ENCODE data around the gene SCAPER.
A peak's percentile ranks its signal among the peaks of the same experiment; 100 is the strongest.

SCAPER gene

GRCh38 chr15:76815421-76815820, 89.7 kb downstream of the SCAPER start:
- Histone ChIP-seq H3K4me1 (ENCODE audit: control insufficient read depth, insufficient read depth, low read length) (no peaks in the 10 kb centered on the region), H3K4me3 (ENCODE audit: low read depth, low read length) (no peak overlapping the region), H3K9me3 (ENCODE audit: control insufficient read depth, insufficient read depth, low read length) (no peaks in the 10 kb centered on the region; the same call in 1 of the 2 replicates), H3K36me3 (ENCODE audit: control insufficient read depth, insufficient read depth, low read length) (no peaks in the 10 kb centered on the region), H3K9ac (ENCODE audit: low read depth, low read length) (no peak overlapping the region), H3K27me3 (ENCODE audit: control insufficient read depth, insufficient read depth, low read length) (no peaks in the 10 kb centered on the region), H3K27ac (ENCODE audit: low read depth, low read length) (no peak overlapping the region)

GRCh38 chr15:76812381-76812780, 92.8 kb downstream of the SCAPER start:
- H3K4me1 ChIP-seq (ENCODE audit: control insufficient read depth, insufficient read depth, low read length): 0 out of 2 replicates have a peak, but pooled peaks cover 3% of the 10 kb centered on the region
- H3K4me3 ChIP-seq (ENCODE audit: low read depth, low read length): no peak overlapping the region
- no peaks in the 10 kb centered on the region for H3K27me3 ChIP-seq (ENCODE audit: control insufficient read depth, insufficient read depth, low read length)
- H3K36me3 ChIP-seq (ENCODE audit: control insufficient read depth, insufficient read depth, low read length): no peaks in the 10 kb centered on the region
- H3K27ac ChIP-seq (ENCODE audit: low read depth, low read length): no peak overlapping the region
- no peak overlapping the region for H3K9ac ChIP-seq (ENCODE audit: low read depth, low read length)
- H3K9me3 ChIP-seq (ENCODE audit: control insufficient read depth, insufficient read depth, low read length): no peaks in the 10 kb centered on the region

- no peak overlapping the region for H3K9ac ChIP-seq (ENCODE audit: low read depth, low read length)
- H3K4me1 ChIP-seq (ENCODE audit: control insufficient read depth, insufficient read depth, low read length): 0 out of 2 replicates have a peak, but pooled peaks cover 3% of the 10 kb centered on the region
- no peak overlapping the region for H3K27ac ChIP-seq (ENCODE audit: low read depth, low read length)
- no peaks in the 10 kb centered on the region for H3K9me3 ChIP-seq (ENCODE audit: control insufficient read depth, insufficient read depth, low read length)
- H3K4me3 ChIP-seq (ENCODE audit: low read depth, low read length): no peak overlapping the region
- no peaks in the 10 kb centered on the region for H3K36me3 ChIP-seq (ENCODE audit: control insufficient read depth, insufficient read depth, low read length)
- H3K27me3 ChIP-seq (ENCODE audit: control insufficient read depth, insufficient read depth, low read length): no peaks in the 10 kb centered on the region
Observed at GRCh38 chr15:76809412-76810103, 95.6 kb downstream of the SCAPER start.

- no peaks in the 10 kb centered on the region for H3K9me3 ChIP-seq (ENCODE audit: control insufficient read depth, insufficient read depth, low read length)
- no peak overlapping the region for H3K4me3 ChIP-seq (ENCODE audit: low read depth, low read length)
- peaks cover 20% of the 10 kb centered on the region for H3K4me1 ChIP-seq (ENCODE audit: control insufficient read depth, insufficient read depth, low read length)
- no peaks in the 10 kb centered on the region for H3K36me3 ChIP-seq (ENCODE audit: control insufficient read depth, insufficient read depth, low read length)
- no peaks in the 10 kb centered on the region for H3K27me3 ChIP-seq (ENCODE audit: control insufficient read depth, insufficient read depth, low read length)
- H3K9ac ChIP-seq (ENCODE audit: low read depth, low read length): no peak overlapping the region
- no peak overlapping the region for H3K27ac ChIP-seq (ENCODE audit: low read depth, low read length)
Observed at GRCh38 chr15:76803049-76803571, 102.0 kb downstream of the SCAPER start.

GRCh38 chr15:76802411-76802810, 102.7 kb downstream of the SCAPER start:
- no peaks in the 10 kb centered on the region for H3K36me3 ChIP-seq (ENCODE audit: control insufficient read depth, insufficient read depth, low read length)
- H3K27ac ChIP-seq (ENCODE audit: low read depth, low read length): no peak overlapping the region
- H3K9me3 ChIP-seq (ENCODE audit: control insufficient read depth, insufficient read depth, low read length): no peaks in the 10 kb centered on the region
- H3K4me1 ChIP-seq (ENCODE audit: control insufficient read depth, insufficient read depth, low read length): peaks cover 18% of the 10 kb centered on the region
- H3K4me3 ChIP-seq (ENCODE audit: low read depth, low read length): no peak overlapping the region
- H3K9ac ChIP-seq (ENCODE audit: low read depth, low read length): no peak overlapping the region
- H3K27me3 ChIP-seq (ENCODE audit: control insufficient read depth, insufficient read depth, low read length): no peaks in the 10 kb centered on the region

- peaks cover 21% of the 10 kb centered on the region for H3K4me1 ChIP-seq (ENCODE audit: control insufficient read depth, insufficient read depth, low read length)
- H3K9me3 ChIP-seq (ENCODE audit: control insufficient read depth, insufficient read depth, low read length): no peaks in the 10 kb centered on the region
- no peaks in the 10 kb centered on the region for H3K36me3 ChIP-seq (ENCODE audit: control insufficient read depth, insufficient read depth, low read length)
- H3K9ac ChIP-seq (ENCODE audit: low read depth, low read length): no peak overlapping the region
- H3K27me3 ChIP-seq (ENCODE audit: control insufficient read depth, insufficient read depth, low read length): no peaks in the 10 kb centered on the region
- no peak overlapping the region for H3K27ac ChIP-seq (ENCODE audit: low read depth, low read length)
- no peak overlapping the region for H3K4me3 ChIP-seq (ENCODE audit: low read depth, low read length)
Observed at GRCh38 chr15:76799760-76800159, 105.4 kb downstream of the SCAPER start.

- Histone ChIP-seq H3K4me1 (ENCODE audit: control insufficient read depth, insufficient read depth, low read length) (peaks cover 26% of the 10 kb centered on the region), H3K27ac (ENCODE audit: low read depth, low read length) (no peak overlapping the region), H3K27me3 (ENCODE audit: control insufficient read depth, insufficient read depth, low read length) (no peaks in the 10 kb centered on the region), H3K4me3 (ENCODE audit: low read depth, low read length) (no peak overlapping the region), H3K36me3 (ENCODE audit: control insufficient read depth, insufficient read depth, low read length) (no peaks in the 10 kb centered on the region), H3K9me3 (ENCODE audit: control insufficient read depth, insufficient read depth, low read length) (no peaks in the 10 kb centered on the region), H3K9ac (ENCODE audit: low read depth, low read length) (no peak overlapping the region)
Observed at GRCh38 chr15:76795217-76795616, 109.9 kb downstream of the SCAPER start.

GRCh38 chr15:76793162-76793561, 112.0 kb downstream of the SCAPER start:
- Histone ChIP-seq H3K9ac (ENCODE audit: low read depth, low read length) (no peak overlapping the region), H3K9me3 (ENCODE audit: control insufficient read depth, insufficient read depth, low read length) (no peaks in the 10 kb centered on the region), H3K27me3 (ENCODE audit: control insufficient read depth, insufficient read depth, low read length) (no peaks in the 10 kb centered on the region), H3K4me3 (ENCODE audit: low read depth, low read length) (no peak overlapping the region), H3K27ac (ENCODE audit: low read depth, low read length) (peak overlapping the region; percentile 31), H3K36me3 (ENCODE audit: control insufficient read depth, insufficient read depth, low read length) (no peaks in the 10 kb centered on the region), H3K4me1 (ENCODE audit: control insufficient read depth, insufficient read depth, low read length) (peaks cover 26% of the 10 kb centered on the region)

GRCh38 chr15:76791511-76791910, 113.6 kb downstream of the SCAPER start:
- H3K9ac ChIP-seq (ENCODE audit: low read depth, low read length): no peak overlapping the region

GRCh38 chr15:76787273-76787672, 117.9 kb downstream of the SCAPER start:
- no peak overlapping the region for H3K4me3 ChIP-seq (ENCODE audit: low read depth, low read length)
- H3K9ac ChIP-seq (ENCODE audit: low read depth, low read length): no peak overlapping the region
- H3K27ac ChIP-seq (ENCODE audit: low read depth, low read length): no peak overlapping the region
- H3K9me3 ChIP-seq (ENCODE audit: control insufficient read depth, insufficient read depth, low read length): no peaks in the 10 kb centered on the region
- H3K27me3 ChIP-seq (ENCODE audit: control insufficient read depth, insufficient read depth, low read length): no peaks in the 10 kb centered on the region
- H3K36me3 ChIP-seq (ENCODE audit: control insufficient read depth, insufficient read depth, low read length): no peaks in the 10 kb centered on the region
- no peaks in the 10 kb centered on the region for H3K4me1 ChIP-seq (ENCODE audit: control insufficient read depth, insufficient read depth, low read length)

More at GRCh38 chr15:76791511-76791910, 113.6 kb downstream of the SCAPER start:
- no peaks in the 10 kb centered on the region for H3K27me3 ChIP-seq (ENCODE audit: control insufficient read depth, insufficient read depth, low read length)
- no peaks in the 10 kb centered on the region for H3K9me3 ChIP-seq (ENCODE audit: control insufficient read depth, insufficient read depth, low read length)
- H3K36me3 ChIP-seq (ENCODE audit: control insufficient read depth, insufficient read depth, low read length): no peaks in the 10 kb centered on the region
- no peak overlapping the region for H3K27ac ChIP-seq (ENCODE audit: low read depth, low read length)
- peaks cover 26% of the 10 kb centered on the region for H3K4me1 ChIP-seq (ENCODE audit: control insufficient read depth, insufficient read depth, low read length)
- no peak overlapping the region for H3K4me3 ChIP-seq (ENCODE audit: low read depth, low read length)

GRCh38 chr15:76776969-76777368, 128.2 kb downstream of the SCAPER start:
- no peaks in the 10 kb centered on the region for H3K9me3 ChIP-seq (ENCODE audit: control insufficient read depth, insufficient read depth, low read length)
- no peak overlapping the region for H3K27ac ChIP-seq (ENCODE audit: low read depth, low read length)
- H3K36me3 ChIP-seq (ENCODE audit: control insufficient read depth, insufficient read depth, low read length): no peaks in the 10 kb centered on the region
- no peaks in the 10 kb centered on the region for H3K4me1 ChIP-seq (ENCODE audit: control insufficient read depth, insufficient read depth, low read length)
- H3K9ac ChIP-seq (ENCODE audit: low read depth, low read length): no peak overlapping the region
- no peaks in the 10 kb centered on the region for H3K27me3 ChIP-seq (ENCODE audit: control insufficient read depth, insufficient read depth, low read length)
- no peak overlapping the region for H3K4me3 ChIP-seq (ENCODE audit: low read depth, low read length)

Data from HUES48 (cell line).